NCI-H1930 (cell line): ENCODE measurements around the gene PAN3.

ENCODE experiments used
- DNase-seq, 2 experiments: peaks; one replicate each; lab custom pipeline; 2025; lab: John Stamatoyannopoulos, UW

The PAN3 gene

DNA sequence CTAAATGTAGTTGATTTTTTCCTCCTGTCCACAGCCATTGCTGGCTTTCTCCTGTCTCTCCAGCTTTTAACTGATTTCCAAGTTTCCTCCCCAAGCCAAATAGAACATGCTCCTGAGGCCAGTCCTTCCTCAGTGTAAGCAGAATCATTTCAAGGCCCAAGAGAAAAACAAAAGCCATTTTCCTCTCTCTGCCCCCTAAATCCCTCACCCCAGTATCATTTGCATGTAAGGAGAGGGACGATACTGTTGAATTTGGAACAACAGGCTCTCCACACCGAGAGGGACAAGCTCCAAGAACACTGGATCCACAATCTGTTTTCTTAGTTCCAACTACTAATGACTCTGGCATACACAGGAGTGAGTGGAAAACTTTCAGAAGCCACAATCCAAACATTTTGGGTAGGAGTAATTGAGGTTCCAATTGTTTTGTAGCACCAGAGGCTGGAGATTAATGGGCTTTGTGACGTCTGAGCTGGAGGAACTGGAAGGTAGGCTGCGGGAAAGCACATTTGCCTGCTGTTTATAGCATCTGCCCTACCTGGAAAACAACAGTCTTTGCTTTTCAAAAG is 199.7 kb downstream of the PAN3 start:
- DNase-seq: no peak

DNA sequence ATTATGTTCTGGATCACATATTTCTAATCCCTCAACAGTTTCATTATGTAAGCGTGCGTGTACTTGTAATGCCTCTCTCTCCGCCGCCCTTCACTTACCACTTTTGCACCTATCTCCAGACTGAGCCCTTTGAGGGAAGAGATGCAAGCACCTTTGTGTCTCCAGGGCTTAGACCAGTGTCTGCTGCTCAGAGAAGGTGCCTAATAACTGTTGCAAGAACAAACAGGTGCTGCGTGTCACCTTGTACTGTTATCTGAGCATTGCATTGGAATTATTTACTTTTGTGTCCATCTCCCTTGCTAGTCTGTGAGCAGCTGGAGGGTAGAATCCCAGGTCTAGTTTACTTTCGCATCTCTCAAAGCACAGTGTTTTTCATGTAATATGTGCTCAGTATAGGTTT is 200.4 kb downstream of the PAN3 start:
- DNase-seq: no peak

DNA sequence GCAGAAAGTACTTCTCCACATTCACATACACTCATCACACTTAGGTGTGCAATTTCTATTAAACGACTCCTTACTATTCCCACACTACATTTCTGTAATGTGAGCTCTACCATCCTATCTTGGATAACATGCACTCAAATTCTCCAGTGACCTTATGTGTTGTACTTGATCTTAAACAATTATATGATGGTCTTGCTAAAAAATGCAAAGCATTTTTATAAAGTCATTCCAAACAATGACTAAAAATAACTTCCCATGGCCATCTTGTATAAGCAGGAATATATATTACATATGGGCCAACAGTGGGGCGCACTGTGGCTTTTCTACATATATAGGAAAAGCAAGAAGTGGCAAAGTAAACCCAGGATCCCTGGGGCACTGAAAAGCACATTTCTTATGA is 201.1 kb downstream of the PAN3 start:
- no peak for DNase-seq

DNA sequence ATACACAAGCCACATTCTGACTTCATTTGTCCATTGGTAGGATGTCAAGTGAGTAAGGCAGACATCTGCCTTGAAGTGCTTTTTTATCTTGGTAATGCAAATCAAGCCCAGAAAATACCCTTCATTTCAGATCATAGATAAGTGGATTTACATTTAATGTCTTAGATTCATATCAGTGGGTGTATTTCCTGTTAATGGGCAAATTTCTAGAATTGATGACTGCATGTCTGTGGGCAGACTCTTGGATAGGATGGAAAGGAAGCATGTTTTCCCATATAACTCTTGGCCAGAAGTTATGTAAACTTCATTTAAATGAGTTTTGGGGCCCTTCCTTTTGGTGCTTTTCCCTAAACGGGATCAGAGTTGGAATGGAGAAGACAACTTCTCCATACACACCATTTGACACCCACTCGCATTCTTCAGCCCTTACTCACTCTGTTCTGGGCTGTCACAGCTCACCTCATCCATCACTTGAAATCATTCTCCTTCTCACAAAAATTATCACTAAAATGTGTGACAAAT is 202.0 kb downstream of the PAN3 start:
- no peak for DNase-seq

DNA sequence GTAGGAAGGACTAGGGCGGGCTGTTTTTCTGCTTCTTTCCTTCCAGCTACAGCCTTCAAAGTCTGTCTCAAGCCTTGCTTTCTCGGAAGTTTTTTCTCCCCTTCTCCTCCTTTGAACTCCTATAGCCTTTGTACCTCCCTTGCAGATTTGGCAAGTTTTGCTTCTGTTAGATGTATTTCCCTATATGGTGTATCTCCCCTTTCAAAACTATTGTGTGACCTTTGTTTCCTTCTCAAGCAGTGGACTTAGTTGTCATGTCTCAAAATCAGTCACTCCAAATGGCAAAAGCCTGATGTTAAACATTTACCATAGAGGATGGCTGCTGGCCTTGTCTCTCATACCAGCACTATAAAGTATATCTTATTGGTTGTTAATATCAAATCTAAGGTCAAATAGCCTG is 203.9 kb downstream of the PAN3 start:
- no peak for DNase-seq

DNA sequence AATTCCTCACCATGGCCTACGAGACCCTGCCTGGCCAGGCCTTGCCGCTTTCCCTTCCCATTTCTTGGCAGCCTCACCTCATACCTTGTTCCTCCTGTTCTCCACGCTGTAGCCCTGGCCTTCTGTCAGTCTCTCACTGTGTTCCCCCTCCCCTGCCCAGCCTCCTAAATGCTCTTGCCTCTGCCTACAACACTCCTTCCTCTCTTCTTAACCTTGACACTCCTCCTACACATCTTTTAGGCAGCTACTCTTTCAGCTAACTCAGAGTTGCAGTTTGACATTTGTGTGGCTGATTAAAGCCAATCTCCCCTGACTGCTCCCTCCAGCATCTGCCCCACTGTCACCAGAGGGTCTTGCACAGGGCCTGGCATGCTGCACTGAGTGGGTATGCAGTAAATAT is 205.8 kb downstream of the PAN3 start:
- DNase-seq: no peak
